Omental fat pad (tissue), 4 donors: Measurements from ENCODE around the gene SUZ12. TPM values are rescaled to one million over a fixed set of nuclear protein-coding genes. Genes with fewer than 3 reads are reported as not detected.
"Not testable (repeated sequence)": the region's sequence is repeated elsewhere in the genome, so short reads cannot be mapped to it uniquely, and the experiment has no call there.

Experiments
- ATAC-seq: fragments of 150-250 bp; one replicate; pipeline ENCODE4 v1.9.1; 2016; ENCODE audit warnings: mild to moderate bottlenecking, moderate library complexity; ENCODE audit not compliant: low FRiP score
- DNase-seq: peaks from one replicate; pipeline ENCODE4 v3.0.0-alpha.2; 2019; ENCODE audit warnings: low spot score
- CTCF ChIP-seq, 3 donors: fragments of 450-650 bp; IDR thresholded peaks; one replicate each; pipeline ENCODE4 v1.5.1; 2016 to 2017; ENCODE audit warnings: antibody characterized with exemption in 3 of 3, mild to moderate bottlenecking in 3 of 3, moderate library complexity in 2 of 3
- total RNA-seq, 4 donors: library from RNA; depleted of rRNA; stranded (reverse); fragments of >200 nt; gene quantifications; one replicate each; pipeline ENCODE4 v1.1.0, GENCODE V29; 2016

SUZ12 gene
- total RNA-seq, 4 donors from 2014 or later: 14.6 to 21.8 (median 17.5) TPM

- no peak for TF ChIP-seq CTCF (IDR thresholded peaks at IDR 0.05)
- DNase-seq (no peak), ATAC-seq (no peak)
These were observed 5.1 kb upstream of the SUZ12 start for GRCh38 chr17:31931756-31932155.

GRCh38 chr17:31935512-31935911, 1.3 kb upstream of the SUZ12 start:
- DNase-seq: no peak
- ATAC-seq: no peak
- no peak for TF ChIP-seq CTCF (IDR thresholded peaks at IDR 0.05)

GRCh38 chr17:31937926-31938641, 1.3 kb downstream of the SUZ12 start:
- not testable (repeated sequence) for ATAC-seq, DNase-seq

GRCh38 chr17:31941916-31942315, 5.1 kb downstream of the SUZ12 start:
- not testable (repeated sequence) for DNase-seq

GRCh38 chr17:31942396-31942795, 5.6 kb downstream of the SUZ12 start:
- DNase-seq, ATAC-seq: not testable (repeated sequence)

More at GRCh38 chr17:31941916-31942315, 5.1 kb downstream of the SUZ12 start:
- not testable (repeated sequence) for ATAC-seq

- DNase-seq: not testable (repeated sequence)
These were observed 15.1 kb downstream of the SUZ12 start for GRCh38 chr17:31951953-31952352.

GRCh38 chr17:31964131-31964530, 27.3 kb downstream of the SUZ12 start:
- ATAC-seq, DNase-seq: not testable (repeated sequence)

More at GRCh38 chr17:31951953-31952352, 15.1 kb downstream of the SUZ12 start:
- ATAC-seq: not testable (repeated sequence)

- no peak for DNase-seq
- no peak for TF ChIP-seq CTCF (IDR thresholded peaks at IDR 0.05)
- ATAC-seq: no peak
These were observed 30.8 kb downstream of the SUZ12 start for GRCh38 chr17:31967648-31968047.

- DNase-seq, ATAC-seq: not testable (repeated sequence)
These were observed 33.6 kb downstream of the SUZ12 start for GRCh38 chr17:31970416-31970815.

- ATAC-seq, DNase-seq: not testable (repeated sequence)
These were observed 37.7 kb downstream of the SUZ12 start for GRCh38 chr17:31974269-31975071.

GRCh38 chr17:31975391-31975790, 38.6 kb downstream of the SUZ12 start:
- DNase-seq, ATAC-seq: not testable (repeated sequence)

GRCh38 chr17:31991821-31992220, 55.0 kb downstream of the SUZ12 start:
- ATAC-seq, DNase-seq: not testable (repeated sequence)
